Calu3 (cell line): ENCODE measurements around the gene ZNF714. TPM values are rescaled to one million over a fixed set of nuclear protein-coding genes. Genes with fewer than 3 reads are reported as not detected.

Experiments
- Bru-seq: library from RNA; stranded (reverse); fragments of 400-500 nt; gene quantifications from one replicate; lab custom pipeline; 2021; lab: Mats Ljungman, UMichigan
- BruChase-seq, 2 experiments: library from RNA; stranded (reverse); fragments of 400-500 nt; gene quantifications; one replicate each; lab custom pipeline; 2021; lab: Mats Ljungman, UMichigan
- BruUV-seq: library from RNA; stranded (reverse); fragments of 400-500 nt; replicated peaks from 2 replicates; lab custom pipeline; 2021; lab: Mats Ljungman, UMichigan
- CTCF ChIA-PET: fragments of 300-600 bp; sonication (Branson Sonifier 250); formaldehyde crosslinking; loops from one replicate; lab custom pipeline; 2022; ENCODE audit warnings: antibody characterized with exemption; lab: Charles Lee
- DNase-seq: peaks from one replicate; pipeline ENCODE4 v3.0.0; 2022
- H3K27ac Mint-ChIP-seq: one replicate; pipeline ENCODE4 v1.8.0; 2022; ENCODE audit warnings: mixed read lengths; ENCODE audit not compliant: unreplicated experiment
- H3K27me3 Mint-ChIP-seq: one replicate; pipeline ENCODE4 v1.8.0; 2022; ENCODE audit warnings: mixed read lengths; ENCODE audit not compliant: unreplicated experiment
- H3K36me3 Mint-ChIP-seq: one replicate; pipeline ENCODE4 v1.8.0; 2022; ENCODE audit warnings: mild to moderate bottlenecking, moderate library complexity, mixed read lengths; ENCODE audit not compliant: insufficient read depth, unreplicated experiment
- H3K4me1 Mint-ChIP-seq: one replicate; pipeline ENCODE4 v1.8.0; 2022; ENCODE audit warnings: mild to moderate bottlenecking, low read depth, mixed read lengths; ENCODE audit not compliant: unreplicated experiment
- H3K4me3 Mint-ChIP-seq: one replicate; pipeline ENCODE4 v1.8.0; 2022; ENCODE audit warnings: mild to moderate bottlenecking, low read depth, moderate library complexity, mixed read lengths; ENCODE audit not compliant: unreplicated experiment
- H3K9me3 Mint-ChIP-seq: one replicate; pipeline ENCODE4 v1.8.0; 2022; ENCODE audit warnings: low read depth, mixed read lengths; ENCODE audit not compliant: unreplicated experiment
- CTCF ChIP-seq: fragments of 200-600 bp; IDR thresholded peaks from one replicate; pipeline ENCODE4 v1.8.0; 2022; ENCODE audit warnings: antibody characterized with exemption; ENCODE audit not compliant: unreplicated experiment
- intact Hi-C: fragments of 100-400 bp; cut with micrococcal nuclease; formaldehyde crosslinking; loops from one replicate; pipeline ENCODE4 v1.10.0; 2022; ENCODE audit not compliant: unreplicated experiment
- long read RNA-seq: library from polyadenylated mRNA; stranded (forward); transcript quantifications from one replicate; pipeline ENCODE4 v2.0.0, GENCODE V29; 2022
- total RNA-seq: library from RNA; stranded (reverse); gene quantifications from 2 replicates; pipeline ENCODE4 v1.2.3, GENCODE V29; 2022

The ZNF714 gene
- total RNA-seq (6.8 and 7.9 TPM in 2 replicates), Bru-seq, nascent RNA (percentile 64 among the genes with signal in this experiment), BruChase-seq, experiment 1, labeled RNA remaining after a 6-hour chase (percentile 66 among the genes with signal in this experiment), BruChase-seq, experiment 2, labeled RNA remaining after a 2-hour chase (percentile 70 among the genes with signal in this experiment)
- long read RNA-seq, partial matches to known transcripts = 0 of 5 reads
- long read RNA-seq, other reads (novel, unspliced or antisense) = 5 of 5 reads

GRCh38 chr19:21082011-21082975 lies at the start of gene ZNF714:
TSS of gene ZNF714 (plus strand) at chr19:21082203. CDS start at chr19:21098269, 16,066 bp downstream.
- intact Hi-C loops = no loop called here
- Mint-ChIP-seq H3K27me3 (no peaks in the 10 kb centered on the region), H3K9me3 (peaks cover 3% of the 10 kb centered on the region), H3K4me1 (no peaks in the 10 kb centered on the region), H3K36me3 (peaks cover 14% of the 10 kb centered on the region), H3K27ac (no peak within 1 kb of the TSS), H3K4me3 (peak within 1 kb of the TSS; percentile 84)
- TF ChIP-seq CTCF = no peak
- DNase-seq = peak; percentile 68
- CTCF ChIA-PET = interaction anchor here (0.5 to 0.6 kb wide), 2 partner anchors 13 to 617 kb away, joined by 3 read pairs; no protein-coding TSS in a partner anchor
- no TSS peak for BruUV-seq

DNA sequence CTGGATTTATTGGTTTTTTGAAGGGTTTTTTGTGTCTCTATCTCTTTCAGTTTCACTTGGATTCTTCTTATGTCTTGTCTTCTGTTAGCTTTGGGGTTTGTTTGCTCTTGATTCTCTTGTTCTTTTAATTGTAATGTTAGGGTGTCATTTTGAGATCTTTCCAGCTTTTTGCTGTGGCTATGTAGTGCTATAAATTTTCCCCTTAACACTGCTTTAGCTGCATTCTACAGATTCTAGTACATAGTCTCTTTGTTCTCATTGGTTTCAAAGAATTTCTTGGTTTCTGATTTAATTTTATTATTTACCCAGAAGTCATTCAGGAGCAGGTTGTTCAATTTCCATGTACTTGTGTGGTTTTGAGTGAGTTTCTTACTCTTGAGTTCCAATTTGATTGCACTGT lies 37.0 kb upstream of the ZNF714 start:
- Mint-ChIP-seq H3K4me1 (no peaks in the 10 kb centered on the region), H3K4me3 (no peak overlapping the region), H3K9me3 (peaks cover 13% of the 10 kb centered on the region), H3K27ac (no peak overlapping the region), H3K36me3 (no peaks in the 10 kb centered on the region), H3K27me3 (no peaks in the 10 kb centered on the region)
- no peak for TF ChIP-seq CTCF
- DNase-seq = no peak
- intact Hi-C loops = no loop called here
- BruUV-seq = no TSS peak
- CTCF ChIA-PET = no interaction called here

DNA sequence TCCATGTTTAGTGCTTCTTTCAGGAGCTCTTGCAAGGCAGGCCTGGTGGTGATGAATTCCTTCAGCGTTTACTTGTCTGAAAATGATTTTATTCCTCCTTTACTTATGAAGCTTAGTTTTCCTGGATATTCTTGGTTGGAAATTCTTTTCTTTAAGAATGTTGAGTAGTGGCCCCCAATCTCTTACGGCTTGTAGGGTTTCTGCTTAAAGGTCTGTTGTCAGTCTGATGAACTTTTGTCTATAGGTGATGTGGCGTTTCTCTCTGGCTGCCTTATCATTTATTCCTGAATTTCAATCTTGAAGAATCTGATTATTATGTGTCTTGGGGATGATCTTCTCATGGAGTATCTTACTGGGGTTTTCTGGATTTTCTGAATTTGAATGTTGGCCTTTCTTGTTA lies 35.5 kb upstream of the ZNF714 start:
- CTCF ChIA-PET = no interaction called here
- peaks cover 13% of the 10 kb centered on the region for H3K9me3 Mint-ChIP-seq
- DNase-seq = no peak
- H3K27ac Mint-ChIP-seq = no peak overlapping the region
- intact Hi-C loops = no loop called here
- no peaks in the 10 kb centered on the region for H3K27me3 Mint-ChIP-seq
- no peaks in the 10 kb centered on the region for H3K4me1 Mint-ChIP-seq
- no peaks in the 10 kb centered on the region for H3K36me3 Mint-ChIP-seq
- BruUV-seq = no TSS peak
- no peak for TF ChIP-seq CTCF
- H3K4me3 Mint-ChIP-seq = no peak overlapping the region

- Mint-ChIP-seq H3K27ac (no peak overlapping the region), H3K9me3 (peaks cover 18% of the 10 kb centered on the region), H3K36me3 (no peaks in the 10 kb centered on the region), H3K4me1 (no peaks in the 10 kb centered on the region), H3K27me3 (no peaks in the 10 kb centered on the region), H3K4me3 (no peak overlapping the region)
- intact Hi-C loops = no loop called here
- TF ChIP-seq CTCF = no peak
- BruUV-seq = no TSS peak
- no peak for DNase-seq
- CTCF ChIA-PET = no interaction called here
Measured at GRCh38 chr19:21047716-21048115, 34.3 kb upstream of the ZNF714 start.
